HFFc6 (cell line): Measurements from ENCODE around the gene GIT2. TPM values are rescaled to one million over a fixed set of nuclear protein-coding genes. Genes with fewer than 3 reads are reported as not detected.

Experiments
- DNase-seq: peaks from one replicate; pipeline ENCODE4 v3.0.0-alpha.2; 2018
- H3K27ac Mint-ChIP-seq: 2 replicates; pipeline ENCODE4 v1.8.0; 2020; ENCODE audit warnings: mild to moderate bottlenecking, mixed read lengths
- H3K27me3 Mint-ChIP-seq: 2 replicates; pipeline ENCODE4 v1.8.0; 2021; ENCODE audit warnings: mild to moderate bottlenecking, moderate library complexity, mixed read lengths; ENCODE audit not compliant: insufficient read depth
- H3K36me3 Mint-ChIP-seq: 2 replicates; pipeline ENCODE4 v1.8.0; 2021; ENCODE audit warnings: low read depth, mixed read lengths
- H3K4me1 Mint-ChIP-seq: 2 replicates; pipeline ENCODE4 v1.8.0; 2020; ENCODE audit warnings: low read depth, mixed read lengths
- H3K4me3 Mint-ChIP-seq: 2 replicates; pipeline ENCODE4 v1.8.0; 2020; ENCODE audit warnings: mild to moderate bottlenecking, moderate library complexity, mixed read lengths
- H3K9me3 Mint-ChIP-seq: 2 replicates; pipeline ENCODE4 v1.8.0; 2020; ENCODE audit warnings: mild to moderate bottlenecking, mixed read lengths
- CTCF ChIP-seq: fragments of 200-600 bp; sonication (generic); IDR thresholded peaks from 2 replicates; pipeline ENCODE4 v1.5.0; 2021; ENCODE audit warnings: antibody characterized with exemption, mild to moderate bottlenecking
- total RNA-seq, 6 experiments: library from RNA; stranded (reverse); fragmentation: NEBNext Ultra II Directional; extraction: Animal tissue kit (Norgen Biotek cat#: 25700); gene quantifications; 2 replicates in 1 of 6; 3 replicates in 5 of 6; pipeline ENCODE4 v1.2.3, GENCODE V29; 2021

The GIT2 gene
- total RNA-seq, 6 experiments from 2014 or later = 56.9 to 68.8 (median 64.9) TPM

GRCh38 chr12:109994401-109995175 is 1.6 kb downstream of the GIT2 start:
- no peak for TF ChIP-seq CTCF
- H3K4me3 Mint-ChIP-seq = peak overlapping the region; percentile 99
- no peak for DNase-seq
- peaks cover 5% of the 10 kb centered on the region; the same call in 1 of the 2 replicates for H3K27me3 Mint-ChIP-seq
- peak overlapping the region; percentile 25 for H3K27ac Mint-ChIP-seq
- peaks cover 5% of the 10 kb centered on the region for H3K36me3 Mint-ChIP-seq
- no peaks in the 10 kb centered on the region for H3K9me3 Mint-ChIP-seq
- peaks cover 56% of the 10 kb centered on the region for H3K4me1 Mint-ChIP-seq

GRCh38 chr12:109993091-109993490 is 3.1 kb downstream of the GIT2 start:
- Mint-ChIP-seq H3K9me3 (no peaks in the 10 kb centered on the region), H3K27ac (peak overlapping the region; percentile 64), H3K27me3 (peaks cover 1% of the 10 kb centered on the region; the same call in 1 of the 2 replicates), H3K4me3 (peak overlapping the region; percentile 99), H3K4me1 (peaks cover 58% of the 10 kb centered on the region), H3K36me3 (peaks cover 5% of the 10 kb centered on the region)
- DNase-seq = no peak
- no peak for TF ChIP-seq CTCF

GRCh38 chr12:109991586-109991985 is 4.6 kb downstream of the GIT2 start:
- TF ChIP-seq CTCF = no peak
- peaks cover 13% of the 10 kb centered on the region for H3K36me3 Mint-ChIP-seq
- H3K27me3 Mint-ChIP-seq = peaks cover 5% of the 10 kb centered on the region
- H3K9me3 Mint-ChIP-seq = no peaks in the 10 kb centered on the region
- H3K4me3 Mint-ChIP-seq = no peak overlapping the region
- H3K27ac Mint-ChIP-seq = no peak overlapping the region
- H3K4me1 Mint-ChIP-seq = peaks cover 56% of the 10 kb centered on the region
- DNase-seq = no peak

GRCh38 chr12:109989380-109989779 is 6.8 kb downstream of the GIT2 start:
- Mint-ChIP-seq H3K36me3 (peaks cover 13% of the 10 kb centered on the region), H3K27me3 (peaks cover 5% of the 10 kb centered on the region), H3K4me1 (peaks cover 50% of the 10 kb centered on the region), H3K4me3 (no peak overlapping the region), H3K9me3 (no peaks in the 10 kb centered on the region), H3K27ac (peak overlapping the region; percentile 69)
- TF ChIP-seq CTCF = no peak
- no peak for DNase-seq

- H3K27me3 Mint-ChIP-seq = peaks cover 5% of the 10 kb centered on the region
- no peak for DNase-seq
- peaks cover 45% of the 10 kb centered on the region for H3K4me1 Mint-ChIP-seq
- peaks cover 13% of the 10 kb centered on the region for H3K36me3 Mint-ChIP-seq
- TF ChIP-seq CTCF = no peak
- no peaks in the 10 kb centered on the region for H3K9me3 Mint-ChIP-seq
- H3K4me3 Mint-ChIP-seq = no peak overlapping the region
- peak overlapping the region; percentile 69 for H3K27ac Mint-ChIP-seq
These were observed 7.3 kb downstream of the GIT2 start for GRCh38 chr12:109988903-109989302.
